GM12878 (cell line): ENCODE data around the gene PCDHA2. TPM values are rescaled to one million over a fixed set of nuclear protein-coding genes. Genes with fewer than 3 reads are reported as not detected.

Experiments used
- ATAC-seq: fragments of 200-7000 bp; cut with Tn5 transposase; 3 replicates; pipeline ENCODE4 v1.9.1; 2020; ENCODE audit warnings: mild to moderate bottlenecking, moderate library complexity
- BruUV-seq: library from RNA; stranded (reverse); fragments of 400-500 nt; replicated peaks from 2 replicates; lab custom pipeline; 2021; lab: Mats Ljungman, UMichigan
- CTCF ChIA-PET: fragments of 300-600 bp; sonication (Branson Sonifier 250); formaldehyde crosslinking; extraction: SDS; loops from one replicate; lab custom pipeline; 2021; ENCODE audit warnings: inconsistent platforms; lab: Yijun Ruan, JAX
- POLR2A ChIA-PET: fragments of 350-600 bp; formaldehyde crosslinking; extraction: SDS; loops from one replicate; lab custom pipeline; 2021; ENCODE audit warnings: inconsistent platforms; lab: Charles Lee
- RAD21 ChIA-PET: fragments of 300-600 bp; sonication (Branson Sonifier 250); formaldehyde crosslinking; loops from one replicate; lab custom pipeline; 2023; ENCODE audit warnings: antibody characterized with exemption; ENCODE audit not compliant: unreplicated experiment; lab: Charles Lee
- SMC1A ChIA-PET: fragments of 300-600 bp; sonication (Branson Sonifier 250); formaldehyde crosslinking; loops from one replicate; lab custom pipeline; 2023; ENCODE audit not compliant: unreplicated experiment, uncharacterized antibody; lab: Charles Lee
- DNase-seq: peaks from one replicate; pipeline ENCODE4 v3.0.0-alpha.2; 2011; ENCODE audit warnings: low read depth, low spot score
- FAIRE-seq: peaks from 3 replicates; lab custom pipeline; 2011; peaks lifted over from hg19 to GRCh38; lab: Jason Lieb, UNC
- H2AFZ ChIP-seq: 2 replicates; pipeline ENCODE4 v1.6.0; 2011; ENCODE audit warnings: low read depth, low read length, control low read depth; ENCODE audit not compliant: control insufficient read depth
- H3K27ac ChIP-seq: 2 replicates; pipeline ENCODE4 v1.5.1; 2011; ENCODE audit warnings: control low read depth; ENCODE audit not compliant: control insufficient read depth, insufficient read depth
- H3K27me3 ChIP-seq, 2 experiments: replicated peaks in 1 of 2; 2 replicates each; pipeline versions ENCODE4 v1.6.0 to v1.6.1; 2011; ENCODE audit warnings: low read length in 1 of 2; ENCODE audit not compliant: control insufficient read depth in 2 of 2, insufficient read depth in 2 of 2
- H3K36me3 ChIP-seq, 2 experiments: 2 replicates each; pipeline ENCODE4 v1.5.1; 2011; ENCODE audit warnings: low read length in 1 of 2; ENCODE audit not compliant: control insufficient read depth in 2 of 2, insufficient read depth in 2 of 2
- H3K4me1 ChIP-seq: 2 replicates; pipeline ENCODE4 v1.6.1; 2011; ENCODE audit warnings: mild to moderate bottlenecking, low read length, moderate library complexity, mixed read lengths; ENCODE audit not compliant: control insufficient read depth, insufficient read depth
- H3K4me2 ChIP-seq: 2 replicates; pipeline ENCODE4 v1.6.0; 2011; ENCODE audit warnings: control low read depth; ENCODE audit not compliant: control insufficient read depth, insufficient read depth
- H3K4me3 ChIP-seq: fragments of 200-600 bp; sonication (generic); 2 replicates; pipeline ENCODE4 v1.5.1; 2016
- H3K79me2 ChIP-seq: 2 replicates; pipeline ENCODE4 v1.6.0; 2011; ENCODE audit warnings: low read length; ENCODE audit not compliant: control insufficient read depth, insufficient read depth
- H3K9ac ChIP-seq: 2 replicates; pipeline ENCODE4 v1.8.0; 2011; ENCODE audit warnings: low read length, control low read depth, mixed read lengths; ENCODE audit not compliant: control insufficient read depth, insufficient read depth
- H3K9me3 ChIP-seq: replicated peaks from 3 replicates; pipeline ENCODE4 v1.5.1; 2011; ENCODE audit warnings: mild to moderate bottlenecking, low read length; ENCODE audit not compliant: control insufficient read depth, insufficient read depth
- H4K20me1 ChIP-seq: 2 replicates; pipeline ENCODE4 v1.6.0; 2011; ENCODE audit not compliant: control insufficient read depth, insufficient read depth
- CEBPB ChIP-seq, 2 experiments: fragments of 150-350 bp in 1 of 2; IDR thresholded peaks; 2 replicates each; pipeline ENCODE4 v1.6.1; 2012 to 2014; ENCODE audit warnings: low read depth in 2 of 2, low read length in 2 of 2, borderline replicate concordance in 1 of 2, inconsistent platforms in 1 of 2
- CREB1 ChIP-seq: IDR thresholded peaks from 2 replicates; pipeline ENCODE4 v1.6.1; 2012; ENCODE audit warnings: low read depth, mild to moderate bottlenecking, inconsistent platforms
- FOS ChIP-seq: IDR thresholded peaks from 3 replicates; pipeline ENCODE4 v1.6.1; 2011; ENCODE audit warnings: borderline replicate concordance; ENCODE audit not compliant: insufficient read length; ENCODE audit errors: extremely low read depth
- HDAC6 ChIP-seq: fragments of 200-600 bp; sonication (generic); IDR thresholded peaks from one replicate; pipeline ENCODE4 v1.8.0; 2017; ENCODE audit warnings: antibody characterized with exemption; ENCODE audit not compliant: unreplicated experiment
- KAT2A ChIP-seq: conservative IDR thresholded peaks from 2 replicates; pipeline ENCODE4 v1.6.1; 2011; ENCODE audit warnings: low read depth, low read length; ENCODE audit not compliant: control insufficient read depth
- MEF2A ChIP-seq: IDR thresholded peaks from 2 replicates; pipeline ENCODE4 v1.6.1; 2011; ENCODE audit warnings: low read depth, mild to moderate bottlenecking, low read length, moderate library complexity; ENCODE audit not compliant: insufficient read depth
- RAD21 ChIP-seq: IDR thresholded peaks from 2 replicates; pipeline ENCODE4 v1.6.1; 2011; ENCODE audit warnings: mild to moderate bottlenecking, low read depth, low read length, moderate library complexity; ENCODE audit not compliant: insufficient read depth
- RFX5 ChIP-seq: IDR thresholded peaks from 2 replicates; pipeline ENCODE4 v1.6.1; 2011; ENCODE audit warnings: low read depth, low read length, improper control_type of control experiment
- SPI1 ChIP-seq: IDR thresholded peaks from 2 replicates; pipeline ENCODE4 v1.6.1; 2011; ENCODE audit warnings: low read depth, mild to moderate bottlenecking, low read length, moderate library complexity, borderline replicate concordance; ENCODE audit not compliant: insufficient read depth
- STAT1 ChIP-seq: fragments of 450-650 bp; conservative IDR thresholded peaks from 2 replicates; pipeline ENCODE4 v1.6.1; 2014; ENCODE audit warnings: antibody characterized with exemption, mild to moderate bottlenecking
- WGBS: methylation state at CpG from one replicate; pipeline ENCODE4 v1.1.6; 2016; ENCODE audit warnings: low lambda C conversion rate; ENCODE audit not compliant: insufficient replicate concordance, insufficient coverage; ENCODE audit errors: missing lambda C conversion rate; 5-methylcytosine and 5-hydroxymethylcytosine counted together
- in situ Hi-C: fragments of 300-500 bp; cut with MboI; formaldehyde crosslinking; loops from 9 replicates; pipeline ENCODE4 v1.14.3; 2018; ENCODE audit warnings: mixed read lengths
- intact Hi-C: fragments of 100-400 bp; cut with micrococcal nuclease; formaldehyde crosslinking; loops from one replicate; pipeline ENCODE4 v1.14.2; 2022; ENCODE audit not compliant: unreplicated experiment
- polyA plus RNA-seq, 11 experiments: library from polyadenylated mRNA; depleted of rRNA in 4 of 11; unstranded in 6 of 11; stranded (reverse) in 5 of 11; fragments of >200 nt; fragmentation: Nextera tagmentation in 4 of 11; fragmentation: Illumina TruSeq in 1 of 11; extraction: Ambion mirVana in 4 of 11; extraction: Trizol in 1 of 11; gene quantifications; 1 replicate in 1 of 11; 2 replicates in 10 of 11; pipeline versions ENCODE4 v1.2.1 to v1.2.3, GENCODE V29; 2011 to 2016; ENCODE audit warnings: inconsistent platforms in 2 of 11, missing spikeins in 2 of 11, low read depth in 1 of 11
- total RNA-seq, 4 experiments: library from RNA; depleted of rRNA in 3 of 4; stranded (reverse); fragments of >200 nt in 3 of 4; fragmentation: Illumina TruSeq in 1 of 4; extraction: Trizol in 1 of 4; gene quantifications; 2 replicates each; pipeline versions ENCODE4 v1.2.1 to v1.2.3, GENCODE V29; 2013 to 2021
- TF ChIP-seq, protein P1 (sequence below), 3 experiments: IDR thresholded peaks in 2 of 3; conservative IDR thresholded peaks in 1 of 3; 2 replicates each; pipeline ENCODE4 v1.5.1; 2011; ENCODE audit warnings: low read depth in 3 of 3, low read length in 3 of 3, mild to moderate bottlenecking in 3 of 3, control low read depth in 2 of 3, moderate library complexity in 2 of 3, inconsistent platforms in 1 of 3, mixed read lengths in 1 of 3; ENCODE audit not compliant: control insufficient read depth in 2 of 3, insufficient read depth in 1 of 3; ENCODE audit errors: extremely low read depth in 1 of 3
- TF ChIP-seq, protein P2 (sequence below): fragments of 450-650 bp; IDR thresholded peaks from 2 replicates; pipeline ENCODE4 v1.6.1; 2017; ENCODE audit warnings: mild to moderate bottlenecking
- TF ChIP-seq, protein P3 (sequence below): IDR thresholded peaks from 2 replicates; pipeline ENCODE4 v1.6.1; 2011; ENCODE audit warnings: borderline replicate concordance, low read depth, mild to moderate bottlenecking, moderate library complexity, mixed read lengths, low read length; ENCODE audit not compliant: insufficient read depth; ENCODE audit errors: extremely low read length
- TF ChIP-seq, protein P4 (sequence below): fragments of 450-650 bp; IDR thresholded peaks from 2 replicates; pipeline ENCODE4 v1.6.1; 2014; ENCODE audit warnings: mild to moderate bottlenecking

PCDHA2 gene
- total and polyA plus RNA-seq, 10 of the 15 experiments (the other 5 are each of a cell fraction or from before 2014, with no cell fraction given): 0.04 to 0.06 TPM; not detected in 8

DNA sequence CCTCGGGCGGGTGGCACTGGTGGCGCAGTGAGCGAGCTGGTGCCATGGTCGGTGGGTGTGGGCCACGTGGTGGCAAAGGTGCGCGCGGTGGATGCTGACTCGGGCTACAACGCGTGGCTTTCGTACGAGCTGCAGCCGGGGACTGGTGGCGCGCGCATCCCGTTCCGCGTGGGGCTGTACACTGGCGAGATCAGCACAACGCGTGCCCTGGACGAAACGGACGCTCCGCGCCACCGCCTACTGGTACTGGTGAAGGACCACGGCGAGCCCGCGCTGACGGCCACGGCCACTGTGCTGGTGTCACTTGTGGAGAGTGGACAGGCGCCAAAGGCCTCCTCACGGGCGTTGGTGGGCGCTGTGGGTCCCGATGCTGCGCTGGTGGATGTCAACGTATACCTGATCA is 14.2 kb downstream of the PCDHA2 start:
- H3K9me3 ChIP-seq: no peaks in the 10 kb centered on the region; the same call in 2 of the 3 replicates
- in situ Hi-C loops: loop anchor here (25.0 kb wide), 1 partner anchor 753 kb away; no protein-coding TSS in a partner anchor
- DNase-seq: no peak
- WGBS: 75% methylated on average over 17 of the region's 43 CpGs
- FAIRE-seq: no peak
- H3K4me1 ChIP-seq: no peaks in the 10 kb centered on the region
- no peak overlapping the region for H3K4me2 ChIP-seq
- intact Hi-C loops: no loop called here
- H4K20me1 ChIP-seq: no peaks in the 10 kb centered on the region
- no peak for ATAC-seq
- H3K79me2 ChIP-seq: no peaks in the 10 kb centered on the region
- no peak overlapping the region for H3K9ac ChIP-seq
- ChIA-PET RAD21 (no interaction called here), CTCF (interaction anchor here (1.4 kb wide), 1 partner anchor 8 kb away, joined by 3 read pairs; no protein-coding TSS in a partner anchor), SMC1A (no interaction called here), POLR2A (no interaction called here)
- H3K27ac ChIP-seq: no peak overlapping the region
- H3K27me3 ChIP-seq: no peaks in the 10 kb centered on the region
- BruUV-seq: no TSS peak
- no peak overlapping the region for H3K4me3 ChIP-seq
- TF ChIP-seq KAT2A: no peak
- TF ChIP-seq FOS: no peak
- TF ChIP-seq, protein P1, sequence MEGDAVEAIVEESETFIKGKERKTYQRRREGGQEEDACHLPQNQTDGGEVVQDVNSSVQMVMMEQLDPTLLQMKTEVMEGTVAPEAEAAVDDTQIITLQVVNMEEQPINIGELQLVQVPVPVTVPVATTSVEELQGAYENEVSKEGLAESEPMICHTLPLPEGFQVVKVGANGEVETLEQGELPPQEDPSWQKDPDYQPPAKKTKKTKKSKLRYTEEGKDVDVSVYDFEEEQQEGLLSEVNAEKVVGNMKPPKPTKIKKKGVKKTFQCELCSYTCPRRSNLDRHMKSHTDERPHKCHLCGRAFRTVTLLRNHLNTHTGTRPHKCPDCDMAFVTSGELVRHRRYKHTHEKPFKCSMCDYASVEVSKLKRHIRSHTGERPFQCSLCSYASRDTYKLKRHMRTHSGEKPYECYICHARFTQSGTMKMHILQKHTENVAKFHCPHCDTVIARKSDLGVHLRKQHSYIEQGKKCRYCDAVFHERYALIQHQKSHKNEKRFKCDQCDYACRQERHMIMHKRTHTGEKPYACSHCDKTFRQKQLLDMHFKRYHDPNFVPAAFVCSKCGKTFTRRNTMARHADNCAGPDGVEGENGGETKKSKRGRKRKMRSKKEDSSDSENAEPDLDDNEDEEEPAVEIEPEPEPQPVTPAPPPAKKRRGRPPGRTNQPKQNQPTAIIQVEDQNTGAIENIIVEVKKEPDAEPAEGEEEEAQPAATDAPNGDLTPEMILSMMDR (IDR thresholded peaks at IDR 0.05 in 2 of 3, conservative IDR thresholded peaks at IDR 0.05 in 1 of 3; ENCODE audit: control insufficient read depth in 2 of 3, extremely low read depth in 1 of 3, insufficient read depth in 1 of 3, low read depth in 3 of 3, low read length in 3 of 3): no peak
- no peak for TF ChIP-seq MEF2A
- no peak for TF ChIP-seq SPI1
- TF ChIP-seq STAT1: no peak
- TF ChIP-seq CREB1: no peak
- TF ChIP-seq, protein P2, sequence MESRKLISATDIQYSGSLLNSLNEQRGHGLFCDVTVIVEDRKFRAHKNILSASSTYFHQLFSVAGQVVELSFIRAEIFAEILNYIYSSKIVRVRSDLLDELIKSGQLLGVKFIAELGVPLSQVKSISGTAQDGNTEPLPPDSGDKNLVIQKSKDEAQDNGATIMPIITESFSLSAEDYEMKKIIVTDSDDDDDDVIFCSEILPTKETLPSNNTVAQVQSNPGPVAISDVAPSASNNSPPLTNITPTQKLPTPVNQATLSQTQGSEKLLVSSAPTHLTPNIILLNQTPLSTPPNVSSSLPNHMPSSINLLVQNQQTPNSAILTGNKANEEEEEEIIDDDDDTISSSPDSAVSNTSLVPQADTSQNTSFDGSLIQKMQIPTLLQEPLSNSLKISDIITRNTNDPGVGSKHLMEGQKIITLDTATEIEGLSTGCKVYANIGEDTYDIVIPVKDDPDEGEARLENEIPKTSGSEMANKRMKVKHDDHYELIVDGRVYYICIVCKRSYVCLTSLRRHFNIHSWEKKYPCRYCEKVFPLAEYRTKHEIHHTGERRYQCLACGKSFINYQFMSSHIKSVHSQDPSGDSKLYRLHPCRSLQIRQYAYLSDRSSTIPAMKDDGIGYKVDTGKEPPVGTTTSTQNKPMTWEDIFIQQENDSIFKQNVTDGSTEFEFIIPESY: no peak
- no peak for TF ChIP-seq HDAC6
- TF ChIP-seq RFX5: no peak
- TF ChIP-seq, protein P3, sequence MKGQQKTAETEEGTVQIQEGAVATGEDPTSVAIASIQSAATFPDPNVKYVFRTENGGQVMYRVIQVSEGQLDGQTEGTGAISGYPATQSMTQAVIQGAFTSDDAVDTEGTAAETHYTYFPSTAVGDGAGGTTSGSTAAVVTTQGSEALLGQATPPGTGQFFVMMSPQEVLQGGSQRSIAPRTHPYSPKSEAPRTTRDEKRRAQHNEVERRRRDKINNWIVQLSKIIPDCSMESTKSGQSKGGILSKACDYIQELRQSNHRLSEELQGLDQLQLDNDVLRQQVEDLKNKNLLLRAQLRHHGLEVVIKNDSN: no peak
- no peak for TF ChIP-seq RAD21
- no peak for TF ChIP-seq CEBPB (IDR thresholded peaks at IDR 0.05; ENCODE audit: borderline replicate concordance in 1 of 2, low read depth in 2 of 2, low read length in 2 of 2)
- TF ChIP-seq, protein P4, sequence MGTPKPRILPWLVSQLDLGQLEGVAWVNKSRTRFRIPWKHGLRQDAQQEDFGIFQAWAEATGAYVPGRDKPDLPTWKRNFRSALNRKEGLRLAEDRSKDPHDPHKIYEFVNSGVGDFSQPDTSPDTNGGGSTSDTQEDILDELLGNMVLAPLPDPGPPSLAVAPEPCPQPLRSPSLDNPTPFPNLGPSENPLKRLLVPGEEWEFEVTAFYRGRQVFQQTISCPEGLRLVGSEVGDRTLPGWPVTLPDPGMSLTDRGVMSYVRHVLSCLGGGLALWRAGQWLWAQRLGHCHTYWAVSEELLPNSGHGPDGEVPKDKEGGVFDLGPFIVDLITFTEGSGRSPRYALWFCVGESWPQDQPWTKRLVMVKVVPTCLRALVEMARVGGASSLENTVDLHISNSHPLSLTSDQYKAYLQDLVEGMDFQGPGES: no peak
- no peaks in the 10 kb centered on the region for H3K36me3 ChIP-seq
- H2AFZ ChIP-seq: no peak overlapping the region
